HG03342 (cell line): ENCODE data around the gene OR2T34.
"Not testable (repeated sequence)": the region's sequence is repeated elsewhere in the genome, so short reads cannot be mapped to it uniquely, and the experiment has no call there.

Experiments used
- ATAC-seq: cut with Tn5 transposase; IDR thresholded peaks from one replicate; pipeline ENCODE4 v1.9.1; 2021; ENCODE audit warnings: mild to moderate bottlenecking, moderate library complexity; ENCODE audit not compliant: unreplicated experiment

The OR2T34 gene, protein sequence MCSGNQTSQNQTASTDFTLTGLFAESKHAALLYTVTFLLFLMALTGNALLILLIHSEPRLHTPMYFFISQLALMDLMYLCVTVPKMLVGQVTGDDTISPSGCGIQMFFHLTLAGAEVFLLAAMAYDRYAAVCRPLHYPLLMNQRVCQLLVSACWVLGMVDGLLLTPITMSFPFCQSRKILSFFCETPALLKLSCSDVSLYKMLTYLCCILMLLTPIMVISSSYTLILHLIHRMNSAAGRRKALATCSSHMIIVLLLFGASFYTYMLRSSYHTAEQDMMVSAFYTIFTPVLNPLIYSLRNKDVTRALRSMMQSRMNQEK

DNA sequence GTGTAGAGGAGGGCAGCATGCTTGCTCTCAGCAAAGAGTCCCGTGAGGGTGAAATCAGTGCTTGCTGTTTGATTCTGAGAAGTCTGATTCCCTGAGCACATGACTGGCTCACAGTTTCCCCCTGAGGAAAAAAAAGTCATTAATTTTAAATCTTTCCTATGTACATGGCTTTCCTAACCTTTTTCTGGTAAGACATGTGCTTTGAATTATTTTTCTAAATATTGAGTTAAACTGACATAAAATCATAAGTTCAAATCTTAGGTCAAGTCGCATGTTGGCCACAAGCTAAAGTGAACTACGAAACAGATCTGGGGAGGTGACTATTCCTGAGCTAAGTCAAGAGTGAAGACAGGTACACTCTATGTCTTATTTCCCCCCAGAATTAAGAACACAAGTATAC lies at the start of gene OR2T34:
Gene OR2T34 (minus strand): TSS at position 101 of the 400 bp plus-strand sequence. CDS start 0 bp downstream, at position 101.
- not testable (repeated sequence) for ATAC-seq

DNA sequence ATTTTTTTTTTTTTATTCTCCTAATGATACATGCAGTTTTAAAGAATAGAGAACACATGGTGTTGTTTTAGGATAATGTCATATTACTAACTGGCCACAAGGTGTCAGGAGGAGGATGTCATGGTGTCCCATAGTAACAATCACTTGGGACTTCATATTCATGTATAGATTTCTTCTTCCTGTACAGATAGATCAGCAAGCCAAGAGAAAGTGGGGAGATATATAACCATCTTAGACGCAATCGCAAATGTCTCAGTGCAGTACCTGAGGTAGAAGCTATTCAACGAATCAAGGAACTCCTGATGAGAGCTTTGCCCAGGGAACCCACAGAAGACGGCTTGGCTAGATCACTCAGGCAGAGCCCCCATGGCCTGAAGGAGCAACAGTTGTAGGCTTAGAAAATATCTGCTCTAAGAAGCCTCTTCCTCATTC lies 48.0 kb upstream of the OR2T34 start:
- ATAC-seq, result peak; percentile 95

DNA sequence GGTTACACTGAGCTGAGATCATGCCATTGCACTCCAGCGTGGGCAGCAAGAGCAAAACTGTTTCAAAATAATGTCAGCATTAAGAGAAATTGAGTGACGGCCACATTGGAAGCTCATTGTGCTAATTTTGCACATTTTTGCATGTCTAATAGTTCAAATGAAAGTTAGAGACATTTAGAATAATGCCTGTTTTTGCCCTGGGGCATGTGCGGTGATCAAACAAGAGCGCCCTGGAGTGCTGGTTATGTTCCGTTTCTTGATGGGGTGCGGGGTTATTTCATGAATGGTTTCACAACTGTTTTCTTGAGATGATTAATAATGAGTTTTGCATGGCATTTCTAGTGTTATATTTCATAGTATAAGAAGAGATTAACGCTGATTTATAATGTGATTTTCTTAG lies 47.2 kb upstream of the OR2T34 start:
- ATAC-seq, result no peak

DNA sequence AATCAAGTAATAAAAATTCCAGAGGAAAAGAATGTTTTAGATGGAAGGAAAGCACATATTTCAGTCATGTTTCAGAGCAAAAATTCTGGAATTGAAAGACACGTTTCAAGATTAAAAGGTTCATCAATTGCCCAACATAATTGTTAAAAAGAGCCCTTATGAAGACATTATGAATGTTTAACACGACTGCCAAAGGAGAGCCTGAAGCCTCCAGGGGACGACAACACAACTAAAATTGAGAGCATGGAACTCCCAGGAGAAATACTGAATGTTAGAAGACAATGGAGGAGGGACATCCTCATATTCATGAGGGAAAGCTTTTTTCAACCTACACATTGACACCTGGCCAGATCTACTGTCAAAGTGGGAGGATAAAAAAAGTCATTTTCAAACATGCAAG lies 44.3 kb upstream of the OR2T34 start:
- ATAC-seq, result no peak

DNA sequence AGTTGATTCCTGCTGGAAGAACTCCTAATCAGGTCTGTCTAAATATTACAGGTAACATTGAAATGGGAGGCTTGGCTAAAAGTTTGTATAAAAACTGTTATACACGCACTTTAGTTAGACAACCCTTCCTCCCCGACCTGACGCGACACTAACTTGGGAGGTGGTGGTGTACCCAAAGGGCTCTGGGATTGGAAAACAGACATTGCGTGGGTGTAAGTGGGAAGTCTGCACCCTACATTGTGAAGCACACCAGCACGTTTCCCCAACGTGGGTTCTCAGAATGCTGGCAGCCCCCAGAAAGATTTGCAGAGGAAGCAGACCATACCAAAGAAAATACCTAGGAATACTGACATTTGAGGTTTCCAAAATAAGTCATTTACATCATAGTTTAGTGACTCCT lies 43.6 kb upstream of the OR2T34 start:
- no peak for ATAC-seq

DNA sequence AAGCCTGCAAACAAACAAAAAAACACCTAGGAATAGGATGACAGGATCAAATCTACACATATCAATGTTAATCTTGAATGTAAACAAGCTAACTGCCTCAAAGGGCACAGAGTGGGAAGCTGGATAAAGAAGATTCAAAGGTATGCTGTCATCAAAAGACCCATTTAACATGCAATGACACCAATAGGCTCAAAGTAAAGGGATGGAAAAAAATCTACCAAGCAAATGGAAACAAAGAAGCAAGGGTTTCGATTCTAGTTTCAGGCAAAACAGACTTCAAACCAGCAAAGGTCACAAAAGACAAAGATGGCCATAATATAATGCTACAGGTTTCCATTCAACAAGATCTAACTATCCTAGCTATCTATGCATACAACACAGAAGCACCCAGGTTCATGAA lies 39.2 kb upstream of the OR2T34 start:
- ATAC-seq, result no peak

DNA sequence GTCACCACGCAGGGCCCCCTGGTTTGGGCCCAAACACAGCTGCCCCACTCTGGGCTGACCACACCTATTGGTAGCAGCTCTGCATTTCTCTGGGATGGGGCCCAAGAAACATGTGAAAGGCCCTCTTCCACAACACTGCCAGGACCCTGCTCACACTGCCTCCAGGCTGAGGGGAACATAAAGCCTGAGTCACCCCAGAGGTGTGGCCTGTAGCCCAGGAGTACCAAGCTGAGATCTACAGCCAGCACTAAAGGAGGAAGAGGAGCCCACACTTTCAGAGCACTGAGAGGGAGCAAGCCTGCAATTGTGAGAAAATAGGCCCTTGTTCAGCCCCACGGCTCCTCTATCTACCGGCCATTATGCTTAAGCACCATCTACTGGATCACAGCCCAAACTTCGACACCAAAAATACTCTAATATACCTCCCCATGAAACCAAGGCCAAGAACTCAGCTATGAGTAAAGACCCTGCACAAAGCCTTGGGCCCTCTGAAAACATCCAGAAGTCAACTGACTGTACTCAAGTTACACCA lies 37.4 kb upstream of the OR2T34 start:
- no peak for ATAC-seq

DNA sequence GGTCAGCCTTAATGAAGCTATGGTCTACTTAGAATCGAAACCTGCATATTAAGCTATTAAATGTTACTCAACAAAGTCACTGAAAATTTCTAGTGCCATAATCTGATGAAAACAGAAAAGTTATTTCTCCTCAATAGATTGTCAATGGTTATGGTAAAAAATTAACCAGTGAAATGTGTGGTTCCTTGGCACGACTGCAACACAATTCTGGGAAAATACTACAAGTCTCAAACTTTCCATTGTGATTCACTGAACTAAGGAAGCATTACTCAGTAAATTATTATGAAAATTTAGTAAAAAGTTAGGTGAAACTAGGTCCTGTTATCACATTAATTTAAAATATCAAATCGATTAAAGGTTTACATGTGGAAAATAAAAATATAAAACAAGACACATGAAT lies 35.7 kb upstream of the OR2T34 start:
- no peak for ATAC-seq

DNA sequence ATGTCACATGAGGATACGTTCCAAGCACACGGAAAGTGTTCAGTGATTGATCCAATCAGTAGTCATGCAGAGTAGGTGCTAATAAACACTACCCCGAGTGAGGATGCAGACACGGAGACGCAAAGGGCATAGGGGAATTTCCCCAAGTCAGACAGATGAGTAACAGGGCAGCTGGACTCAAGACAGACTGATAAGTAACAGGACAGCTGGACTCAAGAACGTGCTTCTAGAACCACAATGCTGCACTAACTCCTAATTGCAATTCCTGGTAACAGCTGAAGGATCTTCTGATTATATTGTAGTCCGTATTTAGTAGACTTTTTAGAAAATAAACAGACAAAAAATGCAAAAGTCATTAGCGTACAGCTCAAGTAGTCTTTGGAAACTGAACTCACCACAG lies 24.8 kb upstream of the OR2T34 start:
- no peak for ATAC-seq

DNA sequence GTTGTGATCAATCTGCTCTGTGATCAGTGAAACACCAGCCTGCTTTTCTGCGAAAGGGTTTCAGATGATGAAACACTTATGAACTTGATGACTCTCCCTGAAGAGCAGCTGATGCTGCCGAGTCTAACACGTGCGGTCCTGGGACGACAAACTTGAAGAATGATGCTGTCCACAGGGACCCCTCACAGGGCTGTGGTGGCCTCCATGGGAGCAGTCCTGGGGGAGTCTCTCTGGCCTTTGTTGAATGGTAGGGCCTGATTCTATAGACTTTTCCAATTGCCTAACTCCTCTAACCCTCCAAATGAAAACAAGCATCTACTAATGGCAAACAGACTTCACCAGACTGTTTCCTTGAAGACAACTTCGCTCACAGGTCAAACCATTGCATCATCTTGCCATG lies 23.0 kb upstream of the OR2T34 start, which contains the start of gene OR2T10:
Gene OR2T10 (minus strand): TSS at position 112 of the 400 bp plus-strand sequence. CDS start 3,932 bp downstream, outside the sequence.
- no peak for ATAC-seq

DNA sequence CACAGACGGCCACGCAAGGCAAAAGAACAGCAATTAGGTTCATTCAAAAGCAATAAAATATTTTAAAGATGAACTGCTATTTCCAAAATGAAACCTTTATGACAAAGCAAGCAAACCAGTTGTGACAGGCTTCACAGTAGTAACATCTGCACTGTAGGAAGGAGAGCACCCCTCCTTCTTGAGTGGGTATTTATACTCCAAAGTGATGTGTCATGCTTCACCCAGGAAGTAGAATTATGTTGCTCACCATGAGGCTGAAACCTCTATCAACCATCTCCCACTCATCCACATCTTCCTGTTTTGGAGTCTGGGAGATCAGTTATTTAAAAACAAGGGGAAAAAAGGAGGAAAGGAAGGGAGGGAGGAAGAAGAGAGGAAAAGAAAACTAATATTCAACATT lies 22.1 kb upstream of the OR2T34 start:
- no peak for ATAC-seq

DNA sequence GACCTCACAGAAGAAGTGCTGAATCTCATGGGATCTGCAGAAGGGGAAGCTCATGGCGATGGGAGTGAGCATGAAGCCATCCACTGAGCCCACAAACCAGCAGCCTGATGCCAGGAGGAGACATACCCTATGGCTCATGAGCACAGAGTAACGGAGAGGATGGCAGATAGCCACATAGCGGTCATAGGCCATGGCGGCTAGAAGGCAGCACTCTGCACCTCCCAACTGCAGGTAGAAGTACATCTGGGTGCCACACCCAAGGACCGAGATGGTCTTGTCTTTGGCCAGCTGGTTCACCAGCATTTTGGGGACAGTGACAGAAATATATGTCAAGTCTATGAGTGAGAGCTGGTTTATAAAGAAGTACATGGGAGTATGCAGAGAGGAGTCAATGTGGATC lies 18.7 kb upstream of the OR2T34 start:
- no peak for ATAC-seq

DNA sequence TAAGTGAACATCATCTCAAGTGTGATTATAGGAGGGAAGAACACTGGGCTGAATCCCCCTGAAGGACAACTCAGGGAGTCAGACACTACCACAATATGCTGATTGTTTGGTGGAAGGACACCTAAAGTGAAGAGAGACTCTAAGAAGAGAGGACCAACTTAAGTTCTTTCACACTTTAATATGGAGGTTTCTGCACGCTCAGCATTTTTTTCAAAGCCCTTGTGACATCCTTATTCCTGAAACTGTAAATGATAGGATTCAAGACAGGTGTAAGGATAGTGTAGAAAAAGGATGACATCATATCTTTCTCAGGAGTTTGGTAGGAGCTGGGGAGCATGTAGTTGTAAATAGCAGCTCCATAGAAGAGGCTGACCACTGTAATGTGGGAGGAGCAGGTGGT lies 18.1 kb upstream of the OR2T34 start:
- ATAC-seq, result no peak

DNA sequence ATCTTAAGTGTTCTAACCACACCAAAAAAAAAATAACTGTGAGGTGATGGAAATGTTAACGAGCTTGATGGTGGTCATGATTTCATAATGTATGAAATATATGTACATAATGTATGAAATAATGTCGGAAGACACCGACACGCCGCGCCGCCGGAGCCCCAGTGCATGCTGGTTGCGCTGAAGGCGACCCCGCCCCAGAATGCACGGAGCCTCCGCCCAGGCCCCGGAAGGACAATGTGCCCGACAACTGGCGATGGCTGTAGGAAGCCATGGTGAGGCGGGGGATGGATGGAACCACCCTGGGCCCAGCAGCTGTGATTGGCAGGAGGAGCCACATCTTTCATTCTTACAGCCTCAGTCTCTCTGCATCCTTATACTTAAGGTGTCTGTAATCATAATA lies 15.5 kb upstream of the OR2T34 start:
- no peak for ATAC-seq

DNA sequence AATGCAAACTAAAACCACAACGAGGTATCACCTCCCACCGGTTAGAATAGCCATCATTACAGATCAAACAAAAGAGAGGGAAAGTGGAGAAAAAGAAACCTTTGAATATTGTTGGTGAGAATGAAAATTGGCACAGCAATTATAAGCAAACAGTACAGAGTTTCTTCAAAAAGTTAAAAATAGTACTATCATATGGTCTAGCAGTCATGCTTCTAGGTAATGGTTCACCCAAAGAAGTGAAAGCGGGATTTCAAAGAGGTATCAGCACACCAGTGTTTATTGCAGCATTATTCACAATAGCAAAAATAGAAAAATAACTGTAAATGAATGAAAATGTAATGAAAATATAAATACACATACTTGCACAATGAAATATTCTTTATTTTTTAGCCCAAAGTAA lies 14.8 kb upstream of the OR2T34 start:
- no peak for ATAC-seq

DNA sequence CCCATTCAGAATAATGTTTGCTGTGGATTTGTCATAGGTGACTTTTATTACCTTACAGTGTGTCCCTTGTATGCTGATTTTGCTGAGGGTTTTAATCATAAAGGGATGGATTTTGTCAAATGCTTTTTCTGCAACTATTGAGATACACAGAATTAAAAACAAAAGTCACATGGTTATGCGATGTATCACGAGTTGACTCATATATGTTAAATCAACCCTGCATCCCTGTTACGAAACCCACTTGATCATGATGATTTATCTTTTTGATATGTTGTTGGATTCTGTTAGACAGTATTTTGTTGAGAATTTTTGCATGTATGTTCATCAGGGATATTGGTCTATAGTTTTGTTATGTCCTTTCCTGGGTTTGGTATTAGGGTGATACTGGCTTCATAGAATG lies 10.7 kb upstream of the OR2T34 start:
- no peak for ATAC-seq

DNA sequence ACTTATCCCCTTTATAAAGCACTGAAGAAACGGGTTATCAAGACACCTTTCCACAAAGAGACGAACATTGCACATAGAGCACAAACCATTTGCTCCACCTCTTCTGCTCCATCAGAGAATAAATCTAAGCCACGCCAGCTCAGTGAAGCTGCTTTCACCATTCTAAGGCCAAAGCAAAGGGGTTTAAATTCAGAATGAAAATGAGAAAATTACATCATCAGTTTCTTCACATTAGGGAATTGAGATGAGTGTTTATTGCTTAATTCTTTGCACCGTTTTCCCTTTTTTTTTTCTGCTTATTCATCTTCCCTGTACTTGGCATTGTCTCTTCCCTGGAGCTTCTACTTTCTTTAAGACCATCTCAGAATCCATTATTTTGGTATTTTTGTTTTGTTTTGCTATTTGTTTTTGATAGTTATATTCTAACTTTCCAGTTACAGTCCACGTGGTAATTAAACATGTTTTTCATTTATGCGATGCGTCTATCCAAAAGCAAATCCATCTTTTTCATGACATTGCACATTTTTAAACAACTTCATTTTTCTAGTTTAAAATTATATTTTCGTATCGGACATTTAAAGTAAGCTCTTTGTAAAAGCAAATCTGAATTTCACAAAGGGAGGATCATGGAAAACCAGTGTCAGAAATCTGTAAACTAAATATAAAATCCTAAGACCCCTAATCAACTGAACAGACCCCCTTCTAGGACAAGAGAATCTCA lies 1.9 kb upstream of the OR2T34 start:
- ATAC-seq, result no peak

DNA sequence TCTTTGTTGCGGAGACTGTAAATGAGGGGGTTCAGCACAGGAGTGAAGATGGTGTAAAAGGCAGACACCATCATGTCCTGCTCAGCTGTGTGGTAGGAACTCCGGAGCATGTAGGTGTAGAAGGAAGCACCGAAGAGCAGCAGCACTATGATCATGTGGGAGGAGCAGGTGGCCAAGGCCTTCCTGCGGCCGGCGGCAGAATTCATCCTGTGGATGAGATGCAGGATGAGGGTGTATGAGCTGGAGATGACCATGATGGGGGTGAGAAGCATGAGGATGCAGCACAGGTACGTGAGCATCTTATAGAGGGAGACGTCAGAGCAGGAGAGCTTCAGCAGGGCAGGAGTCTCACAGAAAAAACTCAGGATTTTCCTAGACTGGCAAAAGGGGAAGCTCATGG lies 701 bp downstream of the OR2T34 start:
- not testable (repeated sequence) for ATAC-seq

DNA sequence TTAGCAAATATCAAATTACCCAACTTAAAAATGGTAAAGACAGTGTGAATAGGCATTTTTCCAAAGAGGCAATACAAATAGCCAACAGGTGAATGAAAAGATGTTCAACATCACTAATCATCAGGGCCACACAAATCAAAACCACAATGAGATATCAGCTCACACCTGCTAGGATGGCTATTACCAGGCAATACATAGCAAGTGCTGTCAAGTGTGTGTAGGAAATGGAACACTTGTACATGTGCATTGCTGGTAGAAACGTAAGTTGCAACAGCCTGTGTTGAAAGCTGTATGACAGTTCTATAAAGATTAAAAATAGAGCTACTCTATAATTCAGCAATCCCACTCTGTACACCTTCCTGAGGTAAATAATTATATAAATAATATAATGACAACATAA lies 2.5 kb downstream of the OR2T34 start:
- ATAC-seq, result peak; percentile 66

DNA sequence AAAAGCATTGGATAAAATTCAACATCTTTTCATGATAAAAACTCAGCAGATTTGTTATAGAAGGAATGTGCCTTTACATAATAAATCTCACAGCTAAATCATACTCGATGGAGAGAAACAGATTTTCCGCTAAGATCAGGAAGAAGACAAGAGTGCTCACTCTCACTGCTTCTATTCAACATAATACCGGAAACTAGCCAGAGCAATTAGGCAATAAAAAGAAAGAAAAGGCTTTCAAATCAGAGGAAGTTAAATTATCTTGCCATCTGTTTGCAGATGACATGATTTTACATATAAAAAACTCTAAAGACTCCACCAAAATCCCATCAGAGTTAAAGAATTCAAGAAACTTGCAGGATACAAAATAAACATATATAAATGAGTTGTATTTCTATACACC lies 3.7 kb downstream of the OR2T34 start:
- ATAC-seq, result not testable (repeated sequence)

DNA sequence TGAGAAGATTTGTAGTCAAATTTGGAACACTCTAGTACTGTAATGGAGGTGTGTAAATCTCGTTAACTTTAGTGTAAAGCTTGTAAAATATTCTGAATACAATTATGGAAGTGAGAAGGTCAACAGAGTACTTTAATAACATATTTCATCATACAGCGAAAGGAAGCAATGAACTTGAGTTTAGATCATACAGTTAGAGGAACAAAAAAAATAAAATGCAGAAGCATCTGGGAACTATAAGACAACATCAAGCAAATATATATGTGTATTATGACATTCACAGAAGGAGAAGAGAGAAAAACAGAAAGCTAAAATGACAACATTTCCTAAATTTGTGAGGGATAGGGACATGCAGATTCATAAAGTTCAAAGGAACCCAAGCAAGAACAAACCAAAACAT lies 5.5 kb downstream of the OR2T34 start:
- ATAC-seq, result not testable (repeated sequence)
